T-helper 17 cell (primary cell): Measurements from ENCODE around the gene CEMIP2. TPM values are rescaled to one million over a fixed set of nuclear protein-coding genes. Genes with fewer than 3 reads are reported as not detected.

Experiments
- ATAC-seq: fragments of 150-1000 bp; cut with Tn5 transposase; 2 replicates; pipeline ENCODE4 v1.10.0; 2021; ENCODE audit warnings: mild to moderate bottlenecking, moderate library complexity
- DNase-seq, 3 donors: peaks; one replicate each; pipeline versions ENCODE4 v3.0.0 to v3.0.0-alpha.2; 2020 to 2021
- H3K9me3 ChIP-seq: one replicate; pipeline ENCODE4 v1.7.0; 2013; ENCODE audit warnings: low read length, mild to moderate bottlenecking; ENCODE audit not compliant: control insufficient read depth, poor library complexity, severe bottlenecking
- H3K27ac Mint-ChIP-seq: one replicate; pipeline ENCODE4 v1.8.0; 2022; ENCODE audit warnings: mild to moderate bottlenecking, moderate library complexity, mixed read lengths
- H3K27me3 Mint-ChIP-seq: one replicate; pipeline ENCODE4 v1.8.0; 2022; ENCODE audit warnings: mixed read lengths
- H3K36me3 Mint-ChIP-seq: one replicate; pipeline ENCODE4 v1.8.0; 2022; ENCODE audit warnings: low read depth, mixed read lengths
- H3K4me1 Mint-ChIP-seq: one replicate; pipeline ENCODE4 v1.8.0; 2022; ENCODE audit warnings: mild to moderate bottlenecking, mixed read lengths
- H3K4me3 Mint-ChIP-seq: one replicate; pipeline ENCODE4 v1.8.0; 2022; ENCODE audit warnings: mild to moderate bottlenecking, moderate library complexity, mixed read lengths
- total RNA-seq, 4 donors: library from RNA in 2 of 4; stranded (reverse) in 2 of 4; gene quantifications; one replicate each; pipeline ENCODE4 v1.2.3 and lab custom pipeline; 2022 to 2026

Gene CEMIP2
- total RNA-seq, 2 donors from 2014 or later = 129 to 240 TPM

DNA sequence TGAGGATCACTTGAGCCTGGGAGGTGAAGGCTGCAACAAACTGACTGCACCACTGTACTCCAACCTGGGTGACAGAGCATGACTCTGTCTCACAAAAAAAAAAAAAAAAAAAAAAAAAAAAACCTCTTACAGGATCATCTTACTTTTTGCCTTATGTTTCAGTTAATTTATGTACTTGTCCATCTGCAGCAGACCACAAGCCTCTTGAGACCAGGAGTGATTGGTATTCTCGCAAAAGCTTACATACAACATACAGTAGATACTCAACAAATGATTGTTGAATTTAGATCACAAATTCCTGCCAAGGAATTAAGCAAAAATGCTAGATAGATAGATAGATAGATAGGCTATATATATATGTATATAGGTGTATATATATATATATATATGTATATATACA, 12.4 kb downstream of the CEMIP2 start:
- Mint-ChIP-seq H3K27me3 (no peaks in the 10 kb centered on the region), H3K4me3 (no peak overlapping the region), H3K36me3 (peaks cover 3% of the 10 kb centered on the region), H3K27ac (no peak overlapping the region), H3K4me1 (peaks cover 45% of the 10 kb centered on the region)
- DNase-seq (no peak), ATAC-seq (no peak)
- H3K9me3 ChIP-seq = no peaks in the 10 kb centered on the region

DNA sequence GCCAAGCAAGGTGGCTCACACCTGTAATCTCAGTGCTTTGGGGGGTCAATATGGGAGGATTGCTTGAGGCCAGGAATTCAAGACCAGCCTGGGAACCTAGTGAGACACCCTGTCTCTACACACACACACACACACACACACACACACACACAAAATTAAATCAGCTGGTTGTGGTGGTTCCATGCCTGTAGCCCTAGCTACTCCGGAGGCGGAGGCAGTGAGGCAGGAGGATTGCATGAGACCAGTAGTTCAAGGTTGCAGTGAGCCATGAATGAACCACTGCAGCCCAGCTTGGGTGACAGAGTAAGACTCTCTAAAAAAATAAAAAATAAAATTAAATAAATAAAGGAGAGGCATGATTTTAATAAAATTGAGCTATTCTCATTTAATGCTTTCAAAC, 13.1 kb downstream of the CEMIP2 start:
- H3K36me3 Mint-ChIP-seq = peaks cover 3% of the 10 kb centered on the region

DNA sequence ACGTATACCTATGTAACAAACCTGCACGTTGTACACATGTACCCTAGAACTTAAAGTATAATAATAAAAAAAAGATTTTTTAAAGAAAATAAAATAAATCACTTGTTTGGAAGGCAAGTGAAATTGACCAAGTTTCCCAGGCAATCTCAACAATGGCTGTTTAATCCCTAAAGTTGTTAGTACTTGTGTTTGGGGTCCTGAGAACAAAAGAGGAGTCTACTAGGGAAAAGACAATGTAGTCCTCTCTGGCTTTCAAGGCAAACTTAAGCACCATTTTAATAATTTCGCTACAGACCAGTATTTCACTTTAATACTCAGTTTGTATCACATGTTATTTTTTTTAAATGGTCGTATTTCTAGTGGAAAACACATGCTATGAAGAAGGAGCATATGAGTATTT, 14.2 kb downstream of the CEMIP2 start:
- Mint-ChIP-seq H3K4me3 (no peak overlapping the region), H3K36me3 (no peaks in the 10 kb centered on the region), H3K4me1 (peaks cover 40% of the 10 kb centered on the region), H3K27ac (no peak overlapping the region), H3K27me3 (no peaks in the 10 kb centered on the region)
- DNase-seq (no peak), ATAC-seq (no peak)
- no peaks in the 10 kb centered on the region for H3K9me3 ChIP-seq

More for the DNA sequence above, 13.1 kb downstream of the CEMIP2 start:
- Mint-ChIP-seq H3K4me1 (peaks cover 41% of the 10 kb centered on the region), H3K27me3 (no peaks in the 10 kb centered on the region), H3K4me3 (no peak overlapping the region), H3K27ac (peak overlapping the region; percentile 34)
- no peak for DNase-seq
- no peak for ATAC-seq
- no peaks in the 10 kb centered on the region for H3K9me3 ChIP-seq

DNA sequence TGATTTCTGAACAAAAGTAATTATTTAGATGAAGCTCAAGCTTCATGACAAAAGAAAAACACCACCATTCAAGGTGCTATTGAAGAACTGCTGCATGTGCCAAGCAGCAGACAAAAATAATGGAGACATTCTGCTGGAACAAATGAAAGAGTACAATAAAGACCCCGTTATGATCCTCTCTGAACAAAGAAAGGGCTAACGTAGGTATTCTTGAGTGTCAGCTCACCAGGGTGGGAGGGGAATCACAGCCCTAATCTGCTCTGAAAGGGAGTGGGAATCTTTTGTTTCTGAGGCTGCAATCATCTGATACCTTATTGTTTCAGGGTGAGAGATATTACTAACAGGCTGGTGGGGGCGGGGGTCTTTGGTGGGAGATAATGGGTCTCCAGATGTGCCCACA, 15.4 kb downstream of the CEMIP2 start:
- H3K9me3 ChIP-seq = no peaks in the 10 kb centered on the region
- Mint-ChIP-seq H3K27ac (no peak overlapping the region), H3K27me3 (no peaks in the 10 kb centered on the region), H3K4me1 (peaks cover 36% of the 10 kb centered on the region), H3K36me3 (peaks cover 6% of the 10 kb centered on the region), H3K4me3 (no peak overlapping the region)
- DNase-seq (no peak), ATAC-seq (no peak)

DNA sequence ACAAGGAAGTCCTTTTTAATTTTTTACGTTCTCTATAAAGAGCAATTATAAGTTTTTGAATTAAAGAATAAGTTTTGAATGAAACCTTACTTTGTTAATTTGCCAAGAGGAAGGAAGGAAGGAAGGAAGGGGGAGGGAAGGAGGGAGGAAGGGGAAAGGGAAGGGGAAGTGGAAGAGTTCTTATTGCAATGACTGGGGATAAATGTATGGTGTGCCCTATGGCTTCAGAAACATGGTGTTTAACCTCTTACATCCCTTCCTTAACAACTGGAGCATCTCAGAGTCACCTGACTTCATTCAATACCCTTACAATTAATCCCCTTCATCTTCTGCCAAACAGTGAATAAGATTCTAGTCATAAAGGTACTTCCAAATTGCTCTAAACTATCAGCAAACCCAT, 16.0 kb downstream of the CEMIP2 start:
- H3K4me3 Mint-ChIP-seq = no peak overlapping the region

DNA sequence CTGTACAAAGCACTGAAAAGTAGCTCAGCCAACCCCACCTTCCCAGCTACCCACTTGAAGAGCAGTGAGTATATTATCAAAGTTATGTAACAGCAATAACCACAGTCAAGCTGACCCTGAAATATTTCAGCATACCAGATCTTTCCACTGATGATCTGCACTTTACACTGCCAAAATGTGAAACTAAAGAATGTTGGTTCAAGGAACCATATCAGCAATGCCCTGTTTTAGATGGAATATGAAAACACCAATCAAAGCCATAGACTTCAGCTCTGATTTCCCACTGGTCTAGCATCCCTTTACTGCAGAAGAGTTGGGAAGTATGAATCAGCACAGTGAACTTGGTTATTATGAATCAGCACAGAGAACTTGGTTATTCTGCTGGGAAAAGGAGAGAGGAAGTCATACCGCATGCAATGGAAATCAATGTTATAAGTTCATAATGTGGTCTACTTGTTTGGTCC, 20.0 kb downstream of the CEMIP2 start:
- Mint-ChIP-seq H3K27ac (no peak overlapping the region), H3K4me1 (peaks cover 30% of the 10 kb centered on the region), H3K4me3 (no peak overlapping the region), H3K36me3 (peaks cover 10% of the 10 kb centered on the region), H3K27me3 (no peaks in the 10 kb centered on the region)
- DNase-seq (no peak), ATAC-seq (no peak)
- H3K9me3 ChIP-seq = no peaks in the 10 kb centered on the region

More for the DNA sequence above, 16.0 kb downstream of the CEMIP2 start:
- peaks cover 6% of the 10 kb centered on the region for H3K36me3 Mint-ChIP-seq
- H3K27ac Mint-ChIP-seq = no peak overlapping the region
- no peaks in the 10 kb centered on the region for H3K27me3 Mint-ChIP-seq
- H3K4me1 Mint-ChIP-seq = peaks cover 37% of the 10 kb centered on the region
- DNase-seq = no peak
- ATAC-seq = no peak
- H3K9me3 ChIP-seq = no peaks in the 10 kb centered on the region

DNA sequence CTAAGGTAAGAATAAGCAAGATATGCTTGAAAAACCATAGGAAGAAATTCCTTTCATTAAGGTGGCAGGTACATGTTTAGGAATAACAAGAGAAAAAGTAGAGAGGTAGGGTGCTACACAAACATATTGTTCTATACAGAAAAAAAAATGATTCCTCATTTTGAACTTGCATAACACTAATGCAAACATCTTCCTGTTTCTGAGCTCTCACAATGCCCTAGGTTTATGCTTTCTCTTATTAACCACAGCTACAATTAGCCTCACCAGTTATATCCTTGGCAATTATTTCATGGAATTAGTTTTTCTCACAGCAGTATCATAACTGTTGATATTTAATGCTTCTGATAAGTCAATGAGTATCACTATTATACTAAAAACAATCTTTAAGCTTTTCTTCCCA, 20.7 kb downstream of the CEMIP2 start:
- H3K9me3 ChIP-seq = no peaks in the 10 kb centered on the region
- Mint-ChIP-seq H3K36me3 (peaks cover 10% of the 10 kb centered on the region), H3K4me3 (no peak overlapping the region), H3K27me3 (no peaks in the 10 kb centered on the region), H3K27ac (no peak overlapping the region), H3K4me1 (peaks cover 26% of the 10 kb centered on the region)
- ATAC-seq = no peak
- no peak for DNase-seq

DNA sequence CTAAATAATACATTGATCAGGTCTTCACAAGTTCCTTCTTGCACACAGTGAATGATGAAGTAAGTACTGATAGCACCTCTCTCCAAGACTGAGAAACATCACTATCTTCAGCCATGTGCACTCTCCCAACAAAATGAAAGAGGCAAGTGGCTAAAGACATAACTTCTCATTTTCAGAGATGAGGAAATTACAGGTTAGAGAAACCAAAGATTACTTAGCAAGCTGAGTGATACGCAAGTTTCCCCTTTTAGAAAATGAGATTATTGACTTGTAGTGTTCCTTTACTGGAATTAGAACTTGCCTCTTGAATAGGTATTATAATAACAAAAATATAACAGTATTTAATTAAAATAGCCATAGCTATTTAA, 21.6 kb downstream of the CEMIP2 start:
- Mint-ChIP-seq H3K4me3 (no peak overlapping the region), H3K27me3 (no peaks in the 10 kb centered on the region), H3K36me3 (peaks cover 10% of the 10 kb centered on the region), H3K4me1 (peaks cover 27% of the 10 kb centered on the region), H3K27ac (peak overlapping the region; percentile 39)
- ATAC-seq (no peak), DNase-seq (no peak)
- no peaks in the 10 kb centered on the region for H3K9me3 ChIP-seq

DNA sequence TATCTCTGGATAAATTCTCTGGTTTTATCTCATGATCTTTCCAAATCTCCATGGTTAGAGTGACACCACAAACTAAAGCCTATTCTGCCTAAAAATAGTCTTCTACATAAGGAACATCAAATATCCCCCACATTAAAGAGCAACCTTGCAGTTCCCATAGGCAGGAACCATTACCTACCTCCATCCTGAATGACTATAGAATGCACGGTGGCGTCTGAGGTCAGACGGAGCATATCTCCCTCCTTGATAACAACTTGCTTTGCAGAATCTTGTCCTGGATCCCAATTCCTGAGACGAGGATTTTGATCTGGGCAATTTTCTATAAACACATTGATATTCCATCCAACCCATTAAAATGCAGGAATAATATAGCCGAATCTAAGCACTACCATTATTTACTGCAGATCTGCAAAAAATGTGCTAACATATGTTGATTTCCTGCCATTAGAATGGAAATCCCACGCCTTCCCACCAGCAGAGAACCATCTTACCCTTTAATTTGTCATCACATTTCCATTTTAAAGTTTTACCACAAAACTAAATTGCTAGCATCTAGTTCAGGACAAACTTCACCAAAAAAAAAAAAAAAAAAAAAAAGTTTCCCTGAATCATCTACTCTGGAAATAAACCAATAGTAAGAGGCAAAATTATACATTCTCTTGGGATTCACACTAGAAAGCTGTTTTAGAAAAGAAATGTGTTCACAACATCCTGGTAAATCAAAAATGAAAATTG, 22.1 kb downstream of the CEMIP2 start:
- Mint-ChIP-seq H3K27me3 (no peaks in the 10 kb centered on the region), H3K4me3 (no peak overlapping the region), H3K36me3 (peaks cover 10% of the 10 kb centered on the region), H3K27ac (peak overlapping the region; percentile 39), H3K4me1 (peaks cover 27% of the 10 kb centered on the region)
- ATAC-seq = no peak
- H3K9me3 ChIP-seq = no peaks in the 10 kb centered on the region
- DNase-seq = no peak

DNA sequence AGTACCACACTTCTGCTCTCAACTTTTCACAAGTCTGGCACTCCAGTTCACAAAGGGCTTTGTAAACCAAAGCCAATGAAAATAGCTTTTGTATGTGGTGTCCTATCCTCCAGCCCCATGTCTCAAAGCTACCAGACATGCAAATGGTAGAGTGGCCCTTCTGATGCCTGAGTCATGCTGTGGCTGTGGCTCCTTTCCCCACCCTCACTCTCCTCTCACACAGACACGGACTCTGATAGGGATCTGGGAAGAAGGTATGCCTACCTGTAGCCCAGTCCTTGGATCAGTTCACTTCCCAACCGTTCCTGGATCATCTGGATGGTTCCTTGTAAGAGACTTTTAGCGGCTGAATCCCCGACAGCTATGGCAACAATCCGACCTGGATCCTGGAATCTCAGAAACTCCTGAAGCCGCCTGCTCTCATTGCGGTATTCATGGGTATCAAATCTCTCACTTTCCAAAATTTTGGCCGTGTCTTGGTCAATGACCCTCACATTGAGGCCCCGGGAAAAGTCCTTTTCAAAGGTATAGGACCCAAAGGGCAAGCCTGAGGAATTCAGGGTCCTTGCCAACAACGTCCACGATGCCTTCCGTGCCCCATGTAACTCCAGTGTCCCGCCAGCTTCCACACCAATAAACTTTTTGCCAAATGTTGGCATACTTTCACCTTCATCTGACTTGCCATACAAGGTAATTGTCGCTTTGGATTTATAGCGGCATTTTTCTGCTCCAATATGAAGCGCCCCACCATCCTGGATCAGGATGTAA, 23.4 kb downstream of the CEMIP2 start:
- no peaks in the 10 kb centered on the region for H3K9me3 ChIP-seq
- H3K36me3 Mint-ChIP-seq = peaks cover 13% of the 10 kb centered on the region
- no peaks in the 10 kb centered on the region for H3K27me3 Mint-ChIP-seq
- H3K4me3 Mint-ChIP-seq = no peak overlapping the region
- H3K4me1 Mint-ChIP-seq = peaks cover 22% of the 10 kb centered on the region
- no peak for DNase-seq
- no peak for ATAC-seq
- H3K27ac Mint-ChIP-seq = peak overlapping the region; percentile 66

DNA sequence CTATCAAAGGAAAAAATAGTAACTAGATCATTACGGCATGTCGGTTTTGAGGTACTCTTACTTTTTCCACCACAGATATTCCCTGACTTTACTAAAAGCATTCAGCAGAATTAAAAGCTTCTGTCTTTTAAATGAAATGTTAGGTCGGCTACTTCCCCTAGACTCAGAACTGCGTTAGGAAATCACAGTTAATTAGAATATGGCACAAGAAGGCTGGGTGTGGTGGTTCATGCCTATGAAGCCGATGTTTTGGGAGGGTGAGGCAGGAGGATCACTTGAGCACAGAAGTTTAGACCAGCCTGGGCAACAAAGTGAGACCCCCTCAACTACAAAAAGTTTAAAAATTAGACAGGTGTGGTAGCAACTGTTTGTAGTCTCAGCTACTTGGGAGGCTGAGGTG, 24.4 kb downstream of the CEMIP2 start:
- Mint-ChIP-seq H3K4me1 (peaks cover 22% of the 10 kb centered on the region), H3K27me3 (no peaks in the 10 kb centered on the region), H3K27ac (no peak overlapping the region), H3K4me3 (no peak overlapping the region), H3K36me3 (peaks cover 13% of the 10 kb centered on the region)
- ATAC-seq (no peak), DNase-seq (no peak)
- no peaks in the 10 kb centered on the region for H3K9me3 ChIP-seq

DNA sequence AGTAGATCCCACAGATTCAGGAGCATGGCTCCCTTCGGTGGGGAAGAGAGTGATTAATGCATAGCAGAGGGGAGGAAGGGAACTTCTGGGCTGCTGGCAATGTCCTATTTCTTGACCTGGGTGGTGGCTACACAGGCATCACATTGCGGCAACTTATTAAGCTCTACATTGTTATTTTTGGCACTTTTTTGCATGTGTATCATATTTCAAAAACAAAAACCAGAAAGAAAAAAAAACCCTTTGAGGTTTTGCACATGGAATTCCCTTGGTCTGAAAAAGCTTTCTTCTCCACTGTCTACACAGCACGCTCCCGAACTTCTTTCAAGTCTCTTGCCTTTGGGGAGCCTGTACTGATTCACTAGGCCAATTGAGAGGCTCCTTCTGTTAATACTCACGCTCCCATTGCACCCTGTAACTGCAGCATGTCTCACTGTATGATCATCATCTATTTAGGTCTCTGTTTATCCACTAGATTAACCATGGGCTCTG, 25.1 kb downstream of the CEMIP2 start:
- peaks cover 10% of the 10 kb centered on the region for H3K36me3 Mint-ChIP-seq
- H3K4me3 Mint-ChIP-seq = no peak overlapping the region
- no peak for ATAC-seq
- no peak for DNase-seq
- H3K9me3 ChIP-seq = no peaks in the 10 kb centered on the region
- H3K27ac Mint-ChIP-seq = no peak overlapping the region
- H3K4me1 Mint-ChIP-seq = peaks cover 19% of the 10 kb centered on the region
- no peaks in the 10 kb centered on the region for H3K27me3 Mint-ChIP-seq

DNA sequence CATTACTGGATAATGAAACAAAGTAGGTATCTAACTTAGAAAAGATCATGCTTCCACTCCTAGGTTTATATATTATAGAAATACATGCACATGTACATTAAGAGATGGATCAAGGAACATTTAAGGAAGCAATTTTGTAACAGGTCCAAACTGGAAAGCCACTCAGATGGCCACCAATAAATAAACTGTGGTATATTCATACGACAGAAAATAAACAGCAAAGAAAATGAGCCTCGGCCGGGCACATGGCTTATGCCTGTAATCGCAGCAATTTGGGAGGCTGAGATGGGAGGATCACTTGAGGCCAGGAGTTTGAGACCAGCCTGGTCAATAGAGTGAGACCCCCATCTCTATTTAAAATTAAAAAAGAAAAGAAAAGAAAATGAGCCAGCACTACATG, 25.6 kb downstream of the CEMIP2 start:
- Mint-ChIP-seq H3K36me3 (peaks cover 7% of the 10 kb centered on the region), H3K4me1 (peaks cover 13% of the 10 kb centered on the region), H3K27me3 (no peaks in the 10 kb centered on the region), H3K27ac (no peak overlapping the region), H3K4me3 (no peak overlapping the region)
- DNase-seq (no peak), ATAC-seq (no peak)
- no peaks in the 10 kb centered on the region for H3K9me3 ChIP-seq
